ENCODE measurements around the gene AGPAT1.

AGPAT1 gene

DNA sequence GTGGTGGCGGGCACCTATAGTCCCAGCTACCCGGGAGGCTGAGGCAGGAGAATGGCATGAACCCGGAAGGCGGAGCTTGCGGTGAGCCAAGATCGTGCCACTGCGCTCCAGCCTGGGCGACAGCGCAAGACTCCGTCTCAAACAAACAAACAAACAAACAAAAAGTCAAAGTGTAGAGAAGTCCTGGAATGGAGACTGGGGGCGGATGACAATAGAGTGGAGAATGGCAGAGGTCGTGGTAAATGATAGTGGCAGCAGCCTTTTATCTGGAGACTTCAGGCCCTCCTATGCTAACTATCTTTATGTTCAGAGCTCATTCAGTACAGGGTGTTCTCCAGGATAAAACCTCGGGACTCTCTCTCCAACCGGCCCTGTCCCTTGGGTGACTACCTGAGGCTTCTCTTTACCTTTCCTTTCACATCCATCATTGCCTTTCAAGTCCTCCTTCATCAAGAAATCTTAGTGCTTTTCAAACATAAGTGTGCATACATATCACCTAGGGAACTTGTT, 44.4 kb downstream of the AGPAT1 start:
- peaks cover 25% of the 10 kb centered on the region in 2 donors for H3K4me1 ChIP-seq (ENCODE audit: control insufficient read depth in 2 of 2, insufficient read depth in 2 of 2, low read length in 2 of 2)
- no peak overlapping the region for H3K27ac ChIP-seq (ENCODE audit: low read depth in 2 of 2, low read length in 2 of 2)
- peaks cover under 1 to 5% of the 10 kb centered on the region in 2 donors for H3K36me3 ChIP-seq (ENCODE audit: control insufficient read depth in 2 of 2, insufficient read depth in 2 of 2, low read length in 2 of 2)
- H3K9me3 ChIP-seq (ENCODE audit: control insufficient read depth in 2 of 2, low read length in 2 of 2): no peaks in the 10 kb centered on the region
- H3K9ac ChIP-seq (ENCODE audit: low read depth in 1 of 2, low read length in 2 of 2): no peak overlapping the region
- no peak overlapping the region for H3K4me3 ChIP-seq (ENCODE audit: low read length in 2 of 2)
- peaks cover 0 to 1% of the 10 kb centered on the region in 2 donors for H3K27me3 ChIP-seq (ENCODE audit: control insufficient read depth in 2 of 2, insufficient read depth in 2 of 2, low read length in 2 of 2)

DNA sequence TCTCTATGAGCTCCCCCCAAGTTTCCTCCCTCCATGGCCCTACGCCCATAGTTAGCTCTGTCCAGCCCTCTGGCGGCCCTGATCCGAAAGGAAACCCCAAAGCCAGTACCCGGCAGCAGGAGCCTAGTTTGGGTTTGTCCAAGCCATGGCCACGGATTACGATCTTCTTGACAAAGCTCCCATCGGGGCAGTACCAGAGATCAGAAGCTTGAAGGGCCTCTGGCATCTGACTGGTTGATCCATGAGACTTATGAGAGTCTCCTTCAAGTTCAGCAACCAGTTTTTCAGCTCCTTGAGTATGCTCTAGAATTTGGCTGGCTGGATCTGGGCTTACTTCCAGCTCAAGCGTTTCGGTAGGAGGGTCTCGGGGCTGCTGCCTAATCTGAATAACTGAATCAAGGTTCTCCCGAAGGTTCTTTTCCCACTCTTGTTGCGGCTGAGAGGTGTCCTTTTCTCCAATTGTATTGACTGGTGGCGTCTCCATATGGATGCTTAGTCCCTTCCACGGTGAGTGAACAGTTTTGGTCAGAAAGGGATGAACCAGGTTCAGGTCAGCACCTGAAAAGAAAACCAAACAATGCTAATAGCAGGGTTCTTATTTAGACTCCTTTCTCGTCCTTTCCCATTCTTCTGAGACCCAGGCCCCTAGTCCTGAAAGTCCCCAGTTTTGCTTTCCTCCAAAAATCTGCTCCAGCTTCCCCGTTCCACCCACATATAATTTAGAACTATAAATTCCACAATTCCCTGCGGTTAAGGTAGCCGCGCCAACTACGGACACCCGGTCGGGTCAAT, 46.4 kb downstream of the AGPAT1 start:
- H3K27ac ChIP-seq (ENCODE audit: low read depth in 2 of 2, low read length in 2 of 2): peak overlapping the region; percentile 91 to 93
- H3K36me3 ChIP-seq (ENCODE audit: control insufficient read depth in 2 of 2, insufficient read depth in 2 of 2, low read length in 2 of 2): peaks cover 12 to 18% of the 10 kb centered on the region in 2 donors
- peaks cover 25% of the 10 kb centered on the region in 2 donors for H3K4me1 ChIP-seq (ENCODE audit: control insufficient read depth in 2 of 2, insufficient read depth in 2 of 2, low read length in 2 of 2)
- peak overlapping the region; percentile 74 to 91 for H3K4me3 ChIP-seq (ENCODE audit: low read length in 2 of 2)
- no peaks in the 10 kb centered on the region for H3K9me3 ChIP-seq (ENCODE audit: control insufficient read depth in 2 of 2, low read length in 2 of 2)
- H3K27me3 ChIP-seq (ENCODE audit: control insufficient read depth in 2 of 2, insufficient read depth in 2 of 2, low read length in 2 of 2): peaks cover 0 to 1% of the 10 kb centered on the region in 2 donors
- peak overlapping the region; percentile 63 to 79 for H3K9ac ChIP-seq (ENCODE audit: low read depth in 1 of 2, low read length in 2 of 2)

DNA sequence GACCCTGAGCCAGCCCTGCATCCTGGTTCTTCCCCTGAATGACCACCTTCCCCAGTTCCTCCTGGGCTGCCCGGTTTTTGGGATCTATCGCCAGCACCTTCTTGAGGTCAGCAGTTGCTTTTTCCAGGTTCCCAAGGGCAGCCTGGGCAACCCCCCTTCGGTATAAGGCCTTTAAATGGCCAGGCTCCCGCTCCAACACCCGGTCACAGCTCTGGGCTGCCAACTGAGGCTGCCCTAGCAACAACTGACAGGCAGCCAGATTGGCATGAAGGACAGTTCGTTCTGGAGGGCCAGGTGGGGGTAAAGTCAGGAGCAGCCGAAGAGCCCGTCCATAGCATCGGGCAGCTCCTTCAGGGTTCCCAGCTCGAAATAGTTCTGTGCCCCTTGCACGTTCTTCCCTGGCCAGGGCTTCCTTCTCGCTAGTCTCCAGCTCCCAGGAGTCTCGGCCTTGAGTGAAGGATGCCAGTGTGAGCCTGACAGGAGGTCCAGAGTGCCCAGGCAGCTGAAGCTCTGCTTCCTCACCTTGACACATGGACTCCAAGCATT, 47.1 kb downstream of the AGPAT1 start:
- Histone ChIP-seq H3K9me3 (ENCODE audit: control insufficient read depth in 2 of 2, low read length in 2 of 2) (no peaks in the 10 kb centered on the region), H3K9ac (ENCODE audit: low read depth in 1 of 2, low read length in 2 of 2) (no peak overlapping the region), H3K27ac (ENCODE audit: low read depth in 2 of 2, low read length in 2 of 2) (peak overlapping the region; percentile 20 to 26), H3K4me1 (ENCODE audit: control insufficient read depth in 2 of 2, insufficient read depth in 2 of 2, low read length in 2 of 2) (peaks cover 25% of the 10 kb centered on the region in 2 donors), H3K4me3 (ENCODE audit: low read length in 2 of 2) (peak overlapping the region; percentile 74 to 91), H3K27me3 (ENCODE audit: control insufficient read depth in 2 of 2, insufficient read depth in 2 of 2, low read length in 2 of 2) (no peaks in the 10 kb centered on the region), H3K36me3 (ENCODE audit: control insufficient read depth in 2 of 2, insufficient read depth in 2 of 2, low read length in 2 of 2) (peaks cover 19 to 25% of the 10 kb centered on the region in 2 donors)

DNA sequence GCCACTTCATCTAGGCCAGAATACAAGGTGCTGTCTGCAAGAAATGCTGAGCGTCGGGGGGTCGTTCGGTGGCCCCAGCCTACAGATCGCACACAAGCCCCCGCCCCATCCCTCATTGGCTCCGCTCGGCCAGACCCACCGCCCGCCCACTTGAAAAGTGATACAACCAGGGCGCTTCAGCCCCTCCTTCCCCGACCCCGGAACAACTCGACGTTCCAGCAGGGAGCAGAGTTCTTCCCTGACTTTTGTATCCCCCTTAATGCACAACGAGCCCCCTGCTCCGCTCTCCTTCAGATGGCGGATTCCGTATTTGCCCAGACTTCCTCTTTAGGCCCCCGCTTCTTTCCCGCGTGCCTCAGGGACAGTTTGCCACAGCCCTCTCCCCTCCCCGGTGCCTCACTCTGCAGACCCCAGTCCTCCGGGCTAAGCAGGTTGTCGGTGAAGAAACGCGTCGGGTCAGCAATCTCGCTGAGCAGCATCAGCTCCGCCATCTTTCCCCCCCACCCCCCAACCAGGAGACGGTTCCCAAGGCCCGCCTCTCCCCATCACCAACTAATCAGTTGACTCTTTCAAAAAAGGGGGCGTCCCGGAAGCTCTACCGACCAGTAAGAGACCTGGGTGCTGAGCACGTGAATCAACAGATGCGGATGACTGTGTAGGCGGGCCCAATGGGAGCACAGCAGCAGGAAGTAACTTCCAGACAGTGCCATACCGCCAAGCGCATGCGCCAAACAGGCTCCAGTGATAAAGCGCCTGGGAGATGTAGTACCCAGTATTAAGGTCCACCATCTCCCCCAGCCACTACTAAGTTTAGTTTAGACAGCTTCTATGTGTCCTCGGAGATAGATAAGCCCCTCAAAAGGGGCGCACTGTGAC, 47.9 kb downstream of the AGPAT1 start, which contains the start of gene ATF6B:
Gene ATF6B, minus strand, starts transcription at position 530 of the 876 bp plus-strand sequence. Its CDS starts 39 bp downstream, at position 491.
- H3K9me3 ChIP-seq (ENCODE audit: control insufficient read depth in 2 of 2, low read length in 2 of 2): no peaks in the 10 kb centered on the region
- peaks cover 20 to 27% of the 10 kb centered on the region in 2 donors for H3K36me3 ChIP-seq (ENCODE audit: control insufficient read depth in 2 of 2, insufficient read depth in 2 of 2, low read length in 2 of 2)
- H3K4me1 ChIP-seq (ENCODE audit: control insufficient read depth in 2 of 2, insufficient read depth in 2 of 2, low read length in 2 of 2): peaks cover 25% of the 10 kb centered on the region in 2 donors
- H3K27me3 ChIP-seq (ENCODE audit: control insufficient read depth in 2 of 2, insufficient read depth in 2 of 2, low read length in 2 of 2): no peaks in the 10 kb centered on the region
- peak within 1 kb of the TSS; percentile 99 for H3K4me3 ChIP-seq (ENCODE audit: low read length in 2 of 2)
- peak within 1 kb of the TSS; percentile 95 to 98 for H3K9ac ChIP-seq (ENCODE audit: low read depth in 1 of 2, low read length in 2 of 2)
- H3K27ac ChIP-seq (ENCODE audit: low read depth in 2 of 2, low read length in 2 of 2): peak within 1 kb of the TSS; percentile 81 to 87

DNA sequence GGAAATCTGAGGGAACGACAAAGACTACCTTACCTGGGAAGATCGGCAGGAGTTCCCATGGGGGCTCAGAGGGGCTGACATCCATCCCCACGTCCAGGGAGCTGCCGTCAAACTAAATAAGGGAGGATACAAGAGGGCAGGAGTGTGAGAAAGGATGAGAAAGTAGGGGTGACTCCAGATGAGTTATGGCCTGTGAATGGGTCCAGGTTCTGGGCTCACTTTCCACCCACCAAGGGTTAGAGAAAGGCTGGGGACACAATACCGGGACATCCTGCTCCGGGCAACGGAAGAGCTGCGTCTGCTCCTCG, 48.5 kb downstream of the AGPAT1 start:
- H3K27me3 ChIP-seq (ENCODE audit: control insufficient read depth in 2 of 2, insufficient read depth in 2 of 2, low read length in 2 of 2): no peaks in the 10 kb centered on the region
- H3K4me3 ChIP-seq (ENCODE audit: low read length in 2 of 2): peak overlapping the region; percentile 99
- peak overlapping the region; percentile 95 to 98 for H3K9ac ChIP-seq (ENCODE audit: low read depth in 1 of 2, low read length in 2 of 2)
- peaks cover 25% of the 10 kb centered on the region in 2 donors for H3K4me1 ChIP-seq (ENCODE audit: control insufficient read depth in 2 of 2, insufficient read depth in 2 of 2, low read length in 2 of 2)
- peaks cover 20 to 27% of the 10 kb centered on the region in 2 donors for H3K36me3 ChIP-seq (ENCODE audit: control insufficient read depth in 2 of 2, insufficient read depth in 2 of 2, low read length in 2 of 2)
- no peaks in the 10 kb centered on the region for H3K9me3 ChIP-seq (ENCODE audit: control insufficient read depth in 2 of 2, low read length in 2 of 2)
- peak overlapping the region in 1 of 2 donors; percentile 87 for H3K27ac ChIP-seq (ENCODE audit: low read depth in 2 of 2, low read length in 2 of 2)

DNA sequence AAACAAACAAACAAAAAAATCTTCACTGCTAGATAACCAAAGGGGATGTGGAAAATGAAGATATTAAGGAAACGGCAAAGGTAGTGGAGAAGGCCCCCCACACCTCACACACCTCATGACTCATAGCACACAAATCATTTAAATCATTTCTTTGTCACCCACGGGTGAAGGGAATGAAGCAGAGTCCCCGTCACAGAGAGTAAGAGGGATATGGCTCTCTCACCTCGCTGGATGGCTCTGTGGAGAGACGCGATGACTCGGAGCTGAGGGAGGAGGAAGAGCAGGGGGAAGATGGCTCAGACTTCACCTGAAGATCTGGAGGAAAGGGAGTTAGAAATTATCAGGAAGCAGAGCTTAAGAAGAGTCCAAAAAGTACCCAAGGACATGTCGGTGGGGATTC, 49.0 kb downstream of the AGPAT1 start:
- H3K9ac ChIP-seq (ENCODE audit: low read depth in 1 of 2, low read length in 2 of 2): peak overlapping the region; percentile 95 to 98
- H3K4me1 ChIP-seq (ENCODE audit: control insufficient read depth in 2 of 2, insufficient read depth in 2 of 2, low read length in 2 of 2): peaks cover 25% of the 10 kb centered on the region in 2 donors
- H3K27ac ChIP-seq (ENCODE audit: low read depth in 2 of 2, low read length in 2 of 2): no peak overlapping the region
- H3K4me3 ChIP-seq (ENCODE audit: low read length in 2 of 2): peak overlapping the region; percentile 99
- H3K36me3 ChIP-seq (ENCODE audit: control insufficient read depth in 2 of 2, insufficient read depth in 2 of 2, low read length in 2 of 2): peaks cover 24 to 30% of the 10 kb centered on the region in 2 donors
- H3K9me3 ChIP-seq (ENCODE audit: control insufficient read depth in 2 of 2, low read length in 2 of 2): no peaks in the 10 kb centered on the region
- H3K27me3 ChIP-seq (ENCODE audit: control insufficient read depth in 2 of 2, insufficient read depth in 2 of 2, low read length in 2 of 2): no peaks in the 10 kb centered on the region

DNA sequence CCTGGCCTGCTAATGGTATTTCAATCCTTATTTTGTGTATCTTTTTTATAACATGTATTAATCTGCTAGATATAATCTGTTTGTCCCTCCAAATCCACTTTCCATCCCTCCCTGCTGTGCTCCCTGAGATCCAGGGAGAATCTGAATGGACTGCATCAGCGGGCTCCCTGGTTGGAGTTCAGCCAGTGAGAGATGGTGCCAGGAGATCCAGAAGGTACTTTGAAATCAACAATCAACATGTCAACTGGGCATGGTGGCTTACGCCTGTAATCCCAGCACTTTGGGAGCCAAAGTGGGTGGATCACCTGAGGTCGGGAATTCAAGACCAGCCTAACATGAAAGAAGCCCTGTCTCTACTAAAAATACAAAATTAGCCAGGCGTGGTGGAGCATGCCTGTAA, 52.2 kb downstream of the AGPAT1 start:
- Histone ChIP-seq H3K36me3 (ENCODE audit: control insufficient read depth in 2 of 2, insufficient read depth in 2 of 2, low read length in 2 of 2) (peaks cover 41 to 46% of the 10 kb centered on the region in 2 donors), H3K4me3 (ENCODE audit: low read length in 2 of 2) (no peak overlapping the region), H3K27me3 (ENCODE audit: control insufficient read depth in 2 of 2, insufficient read depth in 2 of 2, low read length in 2 of 2) (no peaks in the 10 kb centered on the region), H3K9ac (ENCODE audit: low read depth in 1 of 2, low read length in 2 of 2) (no peak overlapping the region), H3K4me1 (ENCODE audit: control insufficient read depth in 2 of 2, insufficient read depth in 2 of 2, low read length in 2 of 2) (peaks cover 21 to 24% of the 10 kb centered on the region in 2 donors), H3K9me3 (ENCODE audit: control insufficient read depth in 2 of 2, low read length in 2 of 2) (no peaks in the 10 kb centered on the region), H3K27ac (ENCODE audit: low read depth in 2 of 2, low read length in 2 of 2) (no peak overlapping the region)

DNA sequence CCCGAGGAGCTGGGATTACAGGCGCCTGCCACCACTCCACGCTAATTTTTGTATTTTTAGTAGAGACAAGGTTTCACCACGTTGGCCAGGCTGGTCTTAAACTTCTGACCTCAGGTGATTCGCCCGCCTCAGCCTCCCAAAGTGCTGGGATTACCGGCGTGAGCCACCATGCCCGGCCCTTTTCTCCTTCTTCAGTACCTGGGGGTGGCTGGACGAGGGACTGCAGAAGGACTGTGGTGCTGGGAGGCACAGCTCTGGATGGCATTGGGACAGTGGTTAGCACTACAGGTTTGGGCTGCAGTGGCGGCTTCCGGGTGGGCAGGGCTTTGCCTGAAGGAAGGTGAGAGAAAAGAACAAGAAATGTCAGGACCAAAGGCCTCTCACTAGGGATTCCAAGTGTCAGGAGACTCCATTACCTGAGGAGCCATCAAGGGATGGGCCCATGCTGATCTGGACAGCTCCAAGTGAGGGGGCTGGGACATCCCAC, 55.3 kb downstream of the AGPAT1 start:
- Histone ChIP-seq H3K27ac (ENCODE audit: low read depth in 2 of 2, low read length in 2 of 2) (no peak overlapping the region), H3K9ac (ENCODE audit: low read depth in 1 of 2, low read length in 2 of 2) (no peak overlapping the region), H3K36me3 (ENCODE audit: control insufficient read depth in 2 of 2, insufficient read depth in 2 of 2, low read length in 2 of 2) (peaks cover 49 to 67% of the 10 kb centered on the region in 2 donors), H3K9me3 (ENCODE audit: control insufficient read depth in 2 of 2, low read length in 2 of 2) (no peaks in the 10 kb centered on the region), H3K27me3 (ENCODE audit: control insufficient read depth in 2 of 2, insufficient read depth in 2 of 2, low read length in 2 of 2) (no peaks in the 10 kb centered on the region), H3K4me3 (ENCODE audit: low read length in 2 of 2) (no peak overlapping the region), H3K4me1 (ENCODE audit: control insufficient read depth in 2 of 2, insufficient read depth in 2 of 2, low read length in 2 of 2) (peaks cover 10 to 13% of the 10 kb centered on the region in 2 donors)

DNA sequence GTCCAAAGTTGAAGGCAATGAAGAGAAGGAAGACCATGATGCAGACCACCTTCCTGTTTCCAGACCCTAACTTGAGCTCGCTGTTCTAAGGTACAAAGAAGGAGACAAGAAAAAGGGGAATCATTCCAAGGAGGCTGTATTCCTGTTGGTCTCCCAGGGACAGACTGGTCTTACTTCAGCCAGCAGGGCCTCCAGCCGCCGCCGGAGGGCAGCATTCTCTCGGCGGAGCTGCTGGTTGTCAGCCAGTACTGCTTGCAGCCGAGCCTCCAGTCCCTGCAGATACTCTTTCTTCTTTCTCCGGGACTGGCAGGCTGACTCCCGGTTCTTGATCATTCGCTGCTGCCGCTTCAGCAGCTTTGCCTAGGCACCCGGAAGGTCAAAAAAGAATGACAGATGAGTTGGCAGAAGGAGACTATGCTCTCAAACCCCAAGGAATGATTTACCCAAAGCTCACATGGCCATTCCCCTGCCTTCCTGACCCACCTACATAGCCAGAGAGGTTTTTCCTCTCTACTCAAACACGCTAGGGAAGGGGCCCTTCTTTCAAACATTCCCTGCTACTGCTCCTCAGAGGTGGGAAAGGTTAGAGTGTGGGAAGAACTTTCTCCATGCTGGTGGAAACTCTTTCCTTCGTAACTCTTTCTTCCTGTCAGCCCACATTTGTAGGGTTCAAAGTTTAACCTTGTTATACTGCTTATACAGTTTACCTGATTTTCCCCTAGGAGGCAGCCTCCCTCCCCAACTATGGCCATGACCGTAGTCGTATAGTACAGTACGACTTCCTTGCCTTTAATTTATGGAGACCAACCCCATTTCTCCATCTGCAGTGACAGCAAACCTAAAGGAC, 56.9 kb downstream of the AGPAT1 start:
- Histone ChIP-seq H3K27me3 (ENCODE audit: control insufficient read depth in 2 of 2, insufficient read depth in 2 of 2, low read length in 2 of 2) (no peaks in the 10 kb centered on the region), H3K4me1 (ENCODE audit: control insufficient read depth in 2 of 2, insufficient read depth in 2 of 2, low read length in 2 of 2) (peaks cover 10 to 13% of the 10 kb centered on the region in 2 donors), H3K9me3 (ENCODE audit: control insufficient read depth in 2 of 2, low read length in 2 of 2) (no peaks in the 10 kb centered on the region), H3K4me3 (ENCODE audit: low read length in 2 of 2) (peak overlapping the region; percentile 33 to 51), H3K9ac (ENCODE audit: low read depth in 1 of 2, low read length in 2 of 2) (peak overlapping the region in 1 of 2 donors; percentile 60), H3K36me3 (ENCODE audit: control insufficient read depth in 2 of 2, insufficient read depth in 2 of 2, low read length in 2 of 2) (peaks cover 46 to 65% of the 10 kb centered on the region in 2 donors), H3K27ac (ENCODE audit: low read depth in 2 of 2, low read length in 2 of 2) (peak overlapping the region; percentile 67 to 76)

Data from mucosa of rectum (tissue), 2 donors.